Measurements from ENCODE around the gene OR10AG1. TPM values are rescaled to one million over a fixed set of nuclear protein-coding genes. Genes with fewer than 3 reads are reported as not detected.

OR10AG1 gene
- total RNA-seq, 3 donors from 2014 or later: not detected

DNA sequence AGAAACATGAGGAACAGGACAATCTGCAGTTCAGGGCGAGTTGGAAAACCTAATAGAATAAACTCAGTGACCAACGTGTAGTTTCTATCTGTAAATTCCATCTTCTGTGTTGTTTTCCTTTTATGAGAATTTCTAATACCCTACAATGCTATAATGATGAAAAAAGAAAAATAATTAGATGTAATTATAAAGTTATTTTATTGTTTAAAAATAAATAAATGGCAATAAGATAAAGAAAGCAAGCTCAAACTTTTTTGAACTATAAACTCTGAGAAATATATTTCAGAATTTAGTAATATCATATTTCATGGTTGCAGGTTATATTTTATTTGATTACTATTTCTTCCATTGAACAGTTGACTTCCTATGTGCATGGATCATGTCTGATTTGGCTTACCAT is 33.4 kb downstream of the OR10AG1 start, which contains the start of gene OR5I1:
OR5I1 (minus strand) TSS at position 101 of the 400 bp plus-strand sequence; CDS start at position 101, 0 bp downstream.
- Histone ChIP-seq H3K9me3 (no peaks in the 10 kb centered on the region), H3K4me1 (no peaks in the 10 kb centered on the region), H3K36me3 (no peaks in the 10 kb centered on the region), H3K4me3 (no peak within 1 kb of the TSS), H3K27me3 (no peaks in the 10 kb centered on the region), H3K27ac (no peak within 1 kb of the TSS)
- no peak for DNase-seq (ENCODE audit: low spot score in 2 of 2)
- intact Hi-C loops (cut with DNase I; ENCODE audit: low total_unique reads): no loop called here
- TF ChIP-seq, protein P1, sequence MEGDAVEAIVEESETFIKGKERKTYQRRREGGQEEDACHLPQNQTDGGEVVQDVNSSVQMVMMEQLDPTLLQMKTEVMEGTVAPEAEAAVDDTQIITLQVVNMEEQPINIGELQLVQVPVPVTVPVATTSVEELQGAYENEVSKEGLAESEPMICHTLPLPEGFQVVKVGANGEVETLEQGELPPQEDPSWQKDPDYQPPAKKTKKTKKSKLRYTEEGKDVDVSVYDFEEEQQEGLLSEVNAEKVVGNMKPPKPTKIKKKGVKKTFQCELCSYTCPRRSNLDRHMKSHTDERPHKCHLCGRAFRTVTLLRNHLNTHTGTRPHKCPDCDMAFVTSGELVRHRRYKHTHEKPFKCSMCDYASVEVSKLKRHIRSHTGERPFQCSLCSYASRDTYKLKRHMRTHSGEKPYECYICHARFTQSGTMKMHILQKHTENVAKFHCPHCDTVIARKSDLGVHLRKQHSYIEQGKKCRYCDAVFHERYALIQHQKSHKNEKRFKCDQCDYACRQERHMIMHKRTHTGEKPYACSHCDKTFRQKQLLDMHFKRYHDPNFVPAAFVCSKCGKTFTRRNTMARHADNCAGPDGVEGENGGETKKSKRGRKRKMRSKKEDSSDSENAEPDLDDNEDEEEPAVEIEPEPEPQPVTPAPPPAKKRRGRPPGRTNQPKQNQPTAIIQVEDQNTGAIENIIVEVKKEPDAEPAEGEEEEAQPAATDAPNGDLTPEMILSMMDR (IDR thresholded peaks at IDR 0.05): no peak
- TF ChIP-seq POLR2AphosphoS5 (IDR thresholded peaks at IDR 0.05): no peak
- TF ChIP-seq POLR2A (IDR thresholded peaks at IDR 0.05): no peak

DNA sequence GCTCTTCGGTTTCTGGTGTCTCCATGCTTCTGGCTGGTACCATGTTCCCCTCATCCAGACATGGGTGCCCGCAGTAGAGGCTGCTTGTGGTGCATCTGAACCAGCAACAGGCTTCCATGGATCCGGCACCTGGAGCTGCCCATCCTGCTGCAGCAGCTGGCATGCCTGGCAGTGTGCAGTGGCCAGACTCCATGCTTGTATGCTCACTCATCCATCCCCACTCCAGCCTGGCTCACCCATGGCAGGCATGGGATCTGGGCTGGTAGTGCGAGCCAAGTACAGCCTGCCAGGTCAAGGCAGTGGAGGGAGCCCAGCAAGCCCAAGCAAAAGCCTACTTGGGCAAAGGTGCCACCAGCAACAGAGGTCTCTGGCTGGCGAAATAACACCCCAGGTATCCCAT is 49.2 kb downstream of the OR10AG1 start:
- H3K27ac ChIP-seq: no peak overlapping the region
- intact Hi-C loops (cut with DNase I; ENCODE audit: low total_unique reads): no loop called here
- H3K4me1 ChIP-seq: no peaks in the 10 kb centered on the region
- H3K9me3 ChIP-seq: no peaks in the 10 kb centered on the region
- TF ChIP-seq, protein P1 (IDR thresholded peaks at IDR 0.05): no peak
- TF ChIP-seq POLR2A (IDR thresholded peaks at IDR 0.05): no peak
- no peak for TF ChIP-seq POLR2AphosphoS5 (IDR thresholded peaks at IDR 0.05)
- no peaks in the 10 kb centered on the region for H3K27me3 ChIP-seq
- no peak overlapping the region for H3K4me3 ChIP-seq
- no peaks in the 10 kb centered on the region for H3K36me3 ChIP-seq
- no peak for DNase-seq (ENCODE audit: low spot score in 2 of 2)

Other genes with a start within 250 kb of the OR10AG1 start
- not detected for gene OR5D13, start 196.5 kb downstream of the OR10AG1 start, total RNA-seq
- gene OR5D14, start 174.4 kb downstream of the OR10AG1 start, total RNA-seq: not detected
- gene OR5L1, start 158.6 kb downstream of the OR10AG1 start, total RNA-seq: not detected
- not detected for gene OR5D18, start 150.3 kb downstream of the OR10AG1 start, total RNA-seq
- gene OR5L2, start 142.7 kb downstream of the OR10AG1 start, total RNA-seq: not detected
- not detected for gene OR5D16, start 131.2 kb downstream of the OR10AG1 start, total RNA-seq
- not detected for gene TRIM51, start 86.6 kb downstream of the OR10AG1 start, total RNA-seq
- not detected for gene OR5W2, start 55.4 kb downstream of the OR10AG1 start, total RNA-seq
- not detected for gene OR5I1, start 33.5 kb downstream of the OR10AG1 start, total RNA-seq
- gene OR5F1, start 24.7 kb upstream of the OR10AG1 start, total RNA-seq: not detected
- gene OR5AS1, start 57.7 kb upstream of the OR10AG1 start, total RNA-seq: not detected
- not detected for gene OR8I2, start 123.4 kb upstream of the OR10AG1 start, total RNA-seq
- gene OR8H2, start 133.7 kb upstream of the OR10AG1 start, total RNA-seq: not detected
- not detected for gene OR8H3, start 152.4 kb upstream of the OR10AG1 start, total RNA-seq
- gene OR8J3, start 170.3 kb upstream of the OR10AG1 start, total RNA-seq: not detected
- not detected for gene OR8K5, start 190.4 kb upstream of the OR10AG1 start, total RNA-seq
- gene OR5J2, start 206.7 kb upstream of the OR10AG1 start, total RNA-seq: not detected

Measured in breast epithelium (tissue), 4 donors.